Measurements from ENCODE around the gene CEP70.

CEP70 gene

GRCh38 chr3:138479438-138479863, 114.6 kb downstream of the CEP70 start:
- Histone ChIP-seq H3K9me3 (no peaks in the 10 kb centered on the region), H3K4me1 (no peaks in the 10 kb centered on the region), H3K27ac (no peak overlapping the region), H3K36me3 (no peaks in the 10 kb centered on the region), H3K27me3 (no peaks in the 10 kb centered on the region), H3K4me3 (no peak overlapping the region)
- intact Hi-C loops (cut with DNase I; ENCODE audit: low total_unique reads), result no loop called here
- no peak for DNase-seq
- no peak for TF ChIP-seq CTCF (IDR thresholded peaks at IDR 0.05)

- Histone ChIP-seq H3K4me1 (no peaks in the 10 kb centered on the region), H3K9me3 (no peaks in the 10 kb centered on the region), H3K27me3 (no peaks in the 10 kb centered on the region), H3K36me3 (no peaks in the 10 kb centered on the region), H3K27ac (no peak overlapping the region), H3K4me3 (no peak overlapping the region)
- intact Hi-C loops (cut with DNase I; ENCODE audit: low total_unique reads), result no loop called here
- DNase-seq, result no peak
- TF ChIP-seq CTCF (IDR thresholded peaks at IDR 0.05), result no peak
Measured at GRCh38 chr3:138477801-138478200, 116.3 kb downstream of the CEP70 start.

- H3K36me3 ChIP-seq, result peaks cover 0 to 4% (median 0%) of the 10 kb centered on the region in 3 donors
- no peaks in the 10 kb centered on the region for H3K4me1 ChIP-seq
- no peaks in the 10 kb centered on the region for H3K9me3 ChIP-seq
- no peak overlapping the region for H3K4me3 ChIP-seq
- no peak overlapping the region for H3K27ac ChIP-seq
- no peaks in the 10 kb centered on the region for H3K27me3 ChIP-seq
- TF ChIP-seq CTCF (IDR thresholded peaks at IDR 0.05), result no peak
- intact Hi-C loops (cut with DNase I; ENCODE audit: low total_unique reads), result no loop called here
- DNase-seq, result no peak
Measured at GRCh38 chr3:138477120-138477519, 116.9 kb downstream of the CEP70 start.

- Histone ChIP-seq H3K27me3 (no peaks in the 10 kb centered on the region), H3K4me3 (no peak overlapping the region), H3K27ac (no peak overlapping the region), H3K4me1 (no peaks in the 10 kb centered on the region), H3K36me3 (peaks cover 0 to 4% (median 0%) of the 10 kb centered on the region in 3 donors), H3K9me3 (no peaks in the 10 kb centered on the region)
- TF ChIP-seq CTCF (IDR thresholded peaks at IDR 0.05), result no peak
- DNase-seq, result no peak
- intact Hi-C loops (cut with DNase I; ENCODE audit: low total_unique reads), result no loop called here
Measured at GRCh38 chr3:138476526-138476925, 117.5 kb downstream of the CEP70 start.

- H3K4me3 ChIP-seq, result no peak overlapping the region
- TF ChIP-seq CTCF (IDR thresholded peaks at IDR 0.05), result no peak
- H3K36me3 ChIP-seq, result peaks cover 0 to 4% (median 0%) of the 10 kb centered on the region in 3 donors
- intact Hi-C loops (cut with DNase I; ENCODE audit: low total_unique reads), result no loop called here
- H3K27me3 ChIP-seq, result no peaks in the 10 kb centered on the region
- DNase-seq, result no peak
- no peak overlapping the region for H3K27ac ChIP-seq
- no peaks in the 10 kb centered on the region for H3K9me3 ChIP-seq
- no peaks in the 10 kb centered on the region for H3K4me1 ChIP-seq
Measured at GRCh38 chr3:138474163-138474562, 119.9 kb downstream of the CEP70 start.

- Histone ChIP-seq H3K9me3 (no peaks in the 10 kb centered on the region), H3K4me3 (no peak overlapping the region), H3K27ac (no peak overlapping the region), H3K4me1 (no peaks in the 10 kb centered on the region), H3K36me3 (peaks cover 0 to 4% (median 0%) of the 10 kb centered on the region in 3 donors), H3K27me3 (no peaks in the 10 kb centered on the region)
- intact Hi-C loops (cut with DNase I; ENCODE audit: low total_unique reads), result no loop called here
- no peak for DNase-seq
- no peak for TF ChIP-seq CTCF (IDR thresholded peaks at IDR 0.05)
Measured at GRCh38 chr3:138473391-138473790, 120.7 kb downstream of the CEP70 start.
